Femur (tissue), 1 donor: ENCODE data around the gene TMPRSS2.

ENCODE experiments used
- DNase-seq: peaks from one replicate; pipeline ENCODE4 v3.0.0-alpha.2; 2017

The TMPRSS2 gene

GRCh38 chr21:41509145-41509496 lies 1.2 kb upstream of the TMPRSS2 start:
- no peak for DNase-seq

DNA sequence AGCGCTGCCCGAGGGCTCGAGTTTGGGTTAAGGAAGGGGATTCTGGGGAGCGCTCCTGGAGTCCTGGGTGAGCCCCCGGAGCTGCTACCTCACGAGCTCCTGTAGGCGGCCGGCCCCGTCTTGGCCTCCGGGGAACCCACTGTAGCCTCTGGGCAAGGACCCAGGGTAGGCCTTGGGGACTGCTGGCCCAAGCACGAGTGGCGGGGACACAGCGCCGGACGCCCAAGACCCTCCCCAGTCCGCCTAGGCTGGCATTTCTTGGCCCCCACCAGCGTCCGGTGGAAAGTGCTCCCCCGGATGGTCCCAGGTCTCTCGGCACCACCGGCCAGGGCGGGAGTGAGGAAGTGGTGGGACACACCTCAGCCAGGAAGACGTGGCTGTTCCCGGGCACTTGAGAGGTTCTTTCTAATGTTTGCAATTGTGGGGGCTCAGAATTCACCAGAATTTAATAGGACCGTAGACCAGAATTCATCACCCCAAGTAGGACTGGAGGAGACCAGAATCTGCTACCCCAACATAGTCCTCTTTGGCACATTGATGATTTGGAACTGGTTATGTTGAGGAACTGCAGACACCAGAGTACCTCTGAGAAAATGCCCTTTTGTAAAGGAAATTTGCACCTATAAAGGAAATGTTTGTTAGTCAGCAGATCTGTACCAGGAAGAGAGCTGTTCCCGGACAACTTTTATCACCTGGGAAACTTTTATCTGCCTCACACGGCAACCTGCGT lies 622 bp upstream of the TMPRSS2 start:
- no peak for DNase-seq

DNA sequence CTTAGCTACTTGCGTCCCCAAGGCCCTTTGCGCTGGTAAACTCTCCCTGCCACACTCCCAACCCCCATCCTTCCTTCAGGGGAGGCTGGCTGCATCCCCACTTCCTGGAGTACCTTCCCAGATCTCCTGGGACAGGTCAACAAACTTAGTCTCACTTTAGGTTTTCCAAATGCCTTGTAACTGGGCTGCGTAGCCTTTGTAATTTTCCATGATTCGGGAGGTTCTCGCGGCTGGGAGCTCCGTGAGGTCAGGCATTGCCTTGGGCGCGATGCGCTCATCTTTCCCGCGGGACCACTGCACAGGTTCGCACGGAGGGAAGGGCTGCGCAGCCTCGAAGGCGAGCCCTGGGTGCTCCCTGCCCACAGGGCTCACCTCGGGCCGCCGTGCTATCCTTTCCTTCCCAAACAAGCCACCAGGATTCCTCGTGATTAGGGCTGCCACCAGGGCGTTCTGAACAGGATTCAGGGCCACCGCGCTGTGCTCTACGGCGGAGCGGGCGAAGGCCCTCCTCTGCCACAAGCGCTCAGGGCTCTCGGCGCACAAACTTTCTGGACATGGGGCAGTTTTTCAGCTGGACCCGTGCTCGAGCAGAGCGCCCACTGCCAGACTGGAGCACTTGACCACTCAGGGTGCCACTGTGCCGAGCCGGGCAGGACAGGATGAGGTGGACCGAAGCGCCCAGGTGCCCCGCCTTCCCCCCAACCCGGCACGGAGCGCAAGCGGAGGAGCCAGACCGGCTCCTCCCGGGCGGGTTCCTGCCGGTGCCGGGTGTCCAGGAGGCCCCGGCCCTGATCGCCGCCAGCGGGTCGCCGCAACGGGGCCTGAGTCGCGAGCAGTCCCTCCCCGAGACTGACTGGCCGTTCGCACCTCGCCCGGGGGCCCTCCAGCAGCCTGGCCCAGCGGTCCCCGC lies 1.1 kb downstream of the TMPRSS2 start:
- no peak for DNase-seq

DNA sequence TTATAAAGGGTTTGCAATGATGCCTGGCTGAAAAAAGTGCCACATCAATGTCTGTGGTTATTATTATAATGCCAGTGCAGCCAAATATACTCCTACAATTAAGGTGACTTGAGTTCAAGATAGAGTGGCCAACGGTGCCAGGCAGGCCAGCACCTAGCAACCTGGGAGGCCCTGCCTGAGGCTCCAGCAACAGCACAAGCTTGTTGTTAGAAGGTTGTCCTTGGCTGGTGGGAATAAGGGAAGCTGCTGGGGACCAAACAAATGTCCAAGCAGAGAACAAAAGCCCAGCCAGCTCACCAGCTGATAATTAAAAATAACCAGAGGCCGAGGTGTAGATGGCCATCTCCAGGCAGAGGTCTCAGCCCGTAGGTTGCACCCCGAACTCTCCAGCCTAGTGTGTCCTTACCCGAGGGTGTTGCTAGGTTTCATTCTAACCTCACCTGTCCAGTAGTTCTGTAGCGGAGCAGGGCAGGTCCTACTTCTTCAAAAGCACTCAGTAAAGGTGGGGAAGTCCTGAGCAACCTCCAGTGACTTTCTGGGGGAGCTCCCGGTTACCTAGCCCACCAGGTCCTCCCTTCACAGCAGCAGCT lies 1.9 kb downstream of the TMPRSS2 start:
- DNase-seq: no peak

DNA sequence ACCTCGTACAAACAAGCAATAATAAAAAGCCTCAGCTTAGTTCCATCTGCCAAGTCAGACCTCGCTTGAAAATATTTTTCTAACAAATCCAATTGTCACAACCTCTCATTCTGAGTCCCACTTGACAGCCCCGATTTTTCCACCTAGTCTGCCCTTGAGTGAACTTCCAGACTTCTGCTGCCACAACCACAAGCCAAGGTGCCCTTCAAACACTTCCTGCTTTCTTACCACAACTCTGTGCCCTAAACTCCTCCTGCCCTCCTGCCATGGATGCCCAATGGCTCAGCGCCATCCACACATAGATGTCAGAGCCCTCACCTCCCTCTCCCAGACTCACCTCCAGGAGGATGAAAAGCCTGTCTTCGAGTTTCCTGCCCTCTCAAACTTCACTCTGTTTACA lies 3.9 kb downstream of the TMPRSS2 start:
- no peak for DNase-seq

- DNase-seq: no peak
Observed at GRCh38 chr21:41503331-41503730, 4.6 kb downstream of the TMPRSS2 start.

DNA sequence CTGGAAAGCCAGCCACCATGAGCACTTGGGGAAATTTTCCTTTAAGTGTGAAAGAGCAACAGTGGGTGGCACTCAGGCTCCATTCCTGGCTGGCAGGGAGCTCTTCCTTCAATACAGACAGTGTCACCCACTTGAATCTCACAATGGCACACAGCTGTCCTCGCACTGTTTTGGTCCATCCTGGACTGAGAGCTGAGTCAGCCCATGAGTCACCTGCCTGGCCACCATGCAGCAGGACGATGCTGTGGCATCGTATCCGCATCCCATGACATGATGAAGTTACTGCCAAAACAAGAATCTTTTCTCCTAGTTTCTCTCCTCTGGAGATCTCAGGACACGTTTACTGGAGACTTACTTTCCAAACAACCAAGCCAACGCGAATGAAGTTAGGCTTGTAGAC lies 6.0 kb downstream of the TMPRSS2 start:
- no peak for DNase-seq

DNA sequence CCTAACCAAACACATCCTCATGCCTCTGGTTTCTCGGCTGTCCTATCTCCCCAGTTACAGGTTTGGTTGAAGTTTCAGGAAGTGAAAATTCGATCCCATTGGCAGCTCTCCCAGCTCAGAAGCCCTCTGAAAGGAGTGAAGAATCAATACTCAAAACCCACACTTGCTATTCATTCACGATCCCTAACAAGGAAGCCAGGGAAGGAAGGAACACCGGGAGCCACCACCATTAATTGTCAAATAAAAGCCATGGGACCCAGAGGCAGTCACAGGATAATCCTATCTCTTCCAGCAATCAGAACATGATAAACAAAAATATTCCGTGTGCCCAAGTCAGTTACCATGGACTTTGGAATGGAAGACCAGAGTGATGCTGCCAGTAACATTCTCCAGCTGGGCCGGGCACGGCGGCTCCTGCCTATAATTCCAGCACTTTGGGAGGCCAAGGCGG lies 7.0 kb downstream of the TMPRSS2 start:
- no peak for DNase-seq

GRCh38 chr21:41500363-41500762 lies 7.6 kb downstream of the TMPRSS2 start:
- DNase-seq: no peak

- DNase-seq: no peak
Observed at GRCh38 chr21:41499920-41500319, 8.0 kb downstream of the TMPRSS2 start.

GRCh38 chr21:41497788-41498187 lies 10.2 kb downstream of the TMPRSS2 start:
- no peak for DNase-seq

DNA sequence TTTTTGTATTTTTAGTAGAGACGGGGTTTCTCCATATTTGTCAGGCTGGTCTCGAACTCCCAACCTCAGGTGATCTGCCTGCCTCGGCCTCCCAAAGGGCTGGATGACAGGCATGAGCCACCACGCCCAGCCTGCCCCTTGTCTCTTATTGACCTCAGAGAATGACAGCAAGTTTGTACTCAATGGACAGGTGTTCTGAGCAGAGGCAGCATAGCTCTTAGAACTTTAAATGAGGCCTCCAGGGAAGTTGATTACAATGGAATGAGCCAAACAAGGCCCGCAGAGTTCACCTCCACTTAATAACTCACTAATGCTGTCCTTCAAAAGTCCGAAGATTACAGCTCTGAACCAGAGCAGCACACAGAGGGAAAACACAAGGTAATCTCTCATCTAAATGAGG lies 10.9 kb downstream of the TMPRSS2 start:
- no peak for DNase-seq

DNA sequence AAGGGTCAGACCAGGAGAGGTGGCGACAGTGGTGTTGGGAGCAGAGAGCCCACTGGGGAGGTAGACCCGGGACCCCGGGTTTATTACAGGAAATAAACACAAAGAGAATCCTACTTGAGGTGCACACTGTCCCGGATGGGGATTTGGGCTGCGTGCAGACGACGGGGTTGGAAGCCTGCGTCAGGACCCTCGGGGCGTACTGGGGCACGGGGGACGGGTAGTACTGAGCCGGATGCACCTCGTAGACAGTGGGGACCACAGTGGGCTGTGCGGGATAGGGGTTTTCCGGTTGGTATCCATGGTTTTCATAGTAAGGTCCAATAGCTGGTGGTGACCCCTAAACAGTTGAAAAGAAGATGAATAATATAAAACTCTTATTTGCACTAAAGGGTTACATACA lies 13.7 kb downstream of the TMPRSS2 start:
- no peak for DNase-seq

DNA sequence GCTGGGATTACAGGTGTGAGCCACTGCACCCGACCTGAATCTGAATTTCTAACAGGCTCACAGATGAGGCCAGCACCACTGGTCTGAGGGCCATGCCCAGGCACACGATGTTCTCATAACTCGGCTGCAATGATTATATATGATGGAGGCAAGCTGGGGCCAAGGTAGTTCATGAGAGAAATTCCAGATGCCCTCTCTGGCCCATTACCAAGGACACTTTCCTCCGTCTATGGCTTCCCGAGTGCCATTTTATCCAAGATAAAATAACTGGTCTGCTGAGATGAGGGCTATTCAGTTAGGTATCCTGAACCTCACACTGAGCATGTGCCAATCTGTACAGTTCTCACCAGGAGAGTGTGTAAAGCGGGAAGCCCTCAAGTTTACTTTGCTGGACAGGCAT lies 16.5 kb downstream of the TMPRSS2 start:
- no peak for DNase-seq

GRCh38 chr21:41490330-41490729 lies 17.6 kb downstream of the TMPRSS2 start:
- DNase-seq: no peak

DNA sequence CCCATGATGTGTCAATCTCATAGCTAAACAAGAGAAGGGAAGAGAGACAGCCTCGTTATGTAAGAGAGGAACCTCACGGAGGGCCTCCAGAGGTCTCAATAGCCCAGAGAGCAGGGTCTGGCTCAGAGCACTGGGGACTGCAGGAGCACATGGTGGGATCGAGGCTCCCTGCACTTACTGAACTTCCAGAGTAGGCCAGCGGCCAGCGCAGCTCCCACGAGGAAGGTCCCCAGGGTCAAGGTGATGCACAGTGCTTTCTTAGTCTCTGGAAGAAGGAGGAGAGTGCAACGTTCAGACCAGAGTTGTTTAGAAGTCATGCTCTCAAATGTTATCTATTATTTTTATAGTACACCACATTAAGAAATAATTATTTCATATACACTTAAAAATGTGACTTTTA lies 18.6 kb downstream of the TMPRSS2 start:
- no peak for DNase-seq

DNA sequence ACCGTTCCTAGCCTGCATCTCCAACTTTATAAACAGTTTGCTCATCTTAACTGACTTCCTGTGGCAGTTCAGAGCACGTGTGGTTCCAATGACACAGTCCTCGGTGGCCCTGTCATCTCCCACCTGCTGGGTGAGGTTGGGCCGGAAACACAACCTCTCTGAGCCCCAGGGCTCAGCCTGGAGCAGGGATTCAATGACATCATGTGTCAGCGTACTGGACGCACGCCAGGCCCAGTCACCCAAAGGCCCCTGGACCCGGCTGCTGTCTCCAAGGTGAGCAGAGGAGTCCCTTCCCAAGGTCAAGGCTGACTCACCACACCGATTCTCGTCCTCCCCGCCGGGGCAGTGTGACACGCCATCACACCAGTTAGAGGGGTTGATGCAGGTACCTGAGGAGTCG lies 19.9 kb downstream of the TMPRSS2 start:
- no peak for DNase-seq

GRCh38 chr21:41487082-41487481 lies 20.9 kb downstream of the TMPRSS2 start:
- DNase-seq: no peak

DNA sequence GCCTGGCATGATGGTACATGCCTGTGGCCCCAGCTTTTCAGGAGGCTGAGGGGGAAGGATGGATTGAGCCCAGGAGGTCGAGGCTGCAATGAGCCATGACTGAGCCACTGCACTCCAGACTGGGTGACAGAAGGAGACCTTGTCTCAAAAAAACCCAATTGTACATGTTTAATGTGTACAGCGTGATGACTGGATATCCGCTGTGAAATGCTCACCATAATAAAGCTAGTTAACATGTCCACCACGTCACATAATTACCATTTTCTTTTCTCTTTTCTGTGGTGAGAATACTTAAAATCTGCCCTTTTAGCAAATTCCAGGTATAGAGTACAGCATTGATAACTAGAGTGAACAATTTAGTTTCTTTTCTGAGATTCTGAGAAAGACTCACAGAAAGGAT lies 24.0 kb downstream of the TMPRSS2 start:
- no peak for DNase-seq

- no peak for DNase-seq
Observed at GRCh38 chr21:41483415-41483814, 24.5 kb downstream of the TMPRSS2 start.

DNA sequence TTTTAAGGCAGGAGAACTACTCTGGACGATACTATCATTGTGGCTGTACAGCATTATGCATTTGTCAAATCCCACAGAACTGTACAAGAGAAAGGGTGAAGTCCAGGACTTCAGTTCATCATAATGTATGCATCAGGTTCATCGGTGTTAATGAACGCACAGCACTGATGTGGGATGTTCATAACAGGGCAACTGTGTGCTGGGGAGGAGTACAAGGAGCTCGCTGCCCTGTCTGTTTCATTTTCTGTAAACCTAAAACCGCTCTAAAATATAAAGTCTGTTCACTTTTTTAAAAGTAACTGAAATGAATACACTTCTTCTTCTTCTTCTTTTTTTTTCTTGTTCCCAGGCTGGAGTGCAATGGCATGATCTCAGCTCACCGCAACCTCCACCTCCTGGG lies 25.0 kb downstream of the TMPRSS2 start:
- no peak for DNase-seq

GRCh38 chr21:41482301-41482700 lies 25.7 kb downstream of the TMPRSS2 start:
- no peak for DNase-seq

- no peak for DNase-seq
Observed at GRCh38 chr21:41481191-41481590, 26.8 kb downstream of the TMPRSS2 start.
